Measurements from ENCODE around the gene PRKCZ.

PRKCZ gene

DNA sequence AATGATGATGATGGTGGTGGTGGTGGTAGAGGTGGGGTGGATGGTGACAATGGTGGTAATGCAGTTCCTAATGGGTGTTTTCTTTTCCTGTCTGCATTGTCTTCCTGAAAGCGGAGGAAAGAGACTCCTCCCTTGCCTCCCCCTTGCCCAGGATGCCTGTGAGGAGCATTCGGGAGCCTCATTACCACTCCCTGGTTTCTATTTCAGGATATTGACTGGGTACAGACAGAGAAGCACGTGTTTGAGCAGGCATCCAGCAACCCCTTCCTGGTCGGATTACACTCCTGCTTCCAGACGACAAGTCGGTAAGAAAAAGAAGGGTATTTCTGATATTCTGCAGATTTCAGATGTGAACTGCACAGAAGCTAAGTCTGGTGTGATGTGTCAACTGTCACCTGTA lies 105.6 kb downstream of the PRKCZ start:
- no peak for TF ChIP-seq CTCF (IDR thresholded peaks at IDR 0.05; ENCODE audit: low read depth, low read length)

GRCh38 chr1:2156866-2157265 lies 106.7 kb downstream of the PRKCZ start:
- no peak overlapping the region for H3K4me3 ChIP-seq (replicated peaks in 1 of 2; ENCODE audit: low read depth in 2 of 2, low read length in 2 of 2)
- no peak for TF ChIP-seq CTCF (IDR thresholded peaks at IDR 0.05; ENCODE audit: low read depth, low read length)
- DNase-seq (ENCODE audit: low read depth in 2 of 2) = no peak

More for the DNA sequence above, 105.6 kb downstream of the PRKCZ start:
- DNase-seq (ENCODE audit: low read depth in 2 of 2) = no peak
- H3K4me3 ChIP-seq (replicated peaks in 1 of 2; ENCODE audit: low read depth in 2 of 2, low read length in 2 of 2) = no peak overlapping the region

- no peak for TF ChIP-seq CTCF (IDR thresholded peaks at IDR 0.05; ENCODE audit: low read depth, low read length)
- DNase-seq (ENCODE audit: low read depth in 2 of 2) = no peak
- H3K4me3 ChIP-seq (replicated peaks in 1 of 2; ENCODE audit: low read depth in 2 of 2, low read length in 2 of 2) = no peak overlapping the region
Measured at GRCh38 chr1:2157856-2158255, 107.6 kb downstream of the PRKCZ start.

DNA sequence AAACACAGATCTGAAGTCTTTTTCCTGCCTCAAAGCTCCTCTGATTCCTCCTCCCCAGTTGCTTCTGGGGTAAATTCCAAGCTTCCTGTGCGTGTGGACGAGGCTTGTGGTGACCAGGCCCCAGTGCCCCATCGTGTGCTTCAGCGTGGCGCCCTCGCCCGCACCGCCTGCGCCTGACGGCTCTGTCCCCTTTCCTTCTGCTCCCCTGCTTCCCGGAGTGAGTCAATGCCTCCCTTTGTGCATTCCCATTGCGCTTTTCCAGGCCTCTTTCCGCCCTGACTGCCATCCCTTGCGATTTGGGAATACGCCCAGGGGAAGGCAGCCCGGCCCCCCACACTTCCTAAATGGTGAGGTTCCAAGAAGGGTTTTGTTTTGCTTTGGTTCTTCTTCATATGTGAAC lies 108.1 kb downstream of the PRKCZ start:
- TF ChIP-seq CTCF (IDR thresholded peaks at IDR 0.05; ENCODE audit: low read depth, low read length) = no peak
- H3K4me3 ChIP-seq (replicated peaks in 1 of 2; ENCODE audit: low read depth in 2 of 2, low read length in 2 of 2) = no peak overlapping the region
- DNase-seq (ENCODE audit: low read depth in 2 of 2) = peak in 1 of 2 donors; percentile 26

DNA sequence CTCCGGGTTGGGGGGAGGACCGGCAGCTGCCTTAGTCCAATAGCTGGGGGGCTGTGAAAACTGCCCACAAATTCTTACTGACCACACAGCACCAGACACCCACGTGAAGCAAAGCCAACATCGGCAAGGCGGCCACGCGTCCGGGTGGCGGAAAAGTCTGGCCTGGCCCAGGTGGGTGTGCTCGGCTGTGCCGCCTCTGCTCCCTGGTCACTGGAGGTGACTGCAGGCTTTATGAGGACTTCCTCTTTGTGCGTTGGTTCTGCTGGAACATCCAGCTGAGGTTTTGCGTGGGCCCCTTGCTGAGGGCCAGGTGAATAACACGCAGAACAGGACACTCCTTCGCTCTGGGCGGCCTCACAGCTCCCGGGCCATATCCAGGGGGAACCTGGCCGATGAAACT lies 108.9 kb downstream of the PRKCZ start:
- H3K4me3 ChIP-seq (replicated peaks in 1 of 2; ENCODE audit: low read depth in 2 of 2, low read length in 2 of 2) = no peak overlapping the region
- no peak for DNase-seq (ENCODE audit: low read depth in 2 of 2)
- no peak for TF ChIP-seq CTCF (IDR thresholded peaks at IDR 0.05; ENCODE audit: low read depth, low read length)

- H3K4me3 ChIP-seq (replicated peaks in 1 of 2; ENCODE audit: low read depth in 2 of 2, low read length in 2 of 2) = no peak overlapping the region
- TF ChIP-seq CTCF (IDR thresholded peaks at IDR 0.05; ENCODE audit: low read depth, low read length) = no peak
- DNase-seq (ENCODE audit: low read depth in 2 of 2) = no peak
Measured at GRCh38 chr1:2160451-2161300, 110.5 kb downstream of the PRKCZ start.
